DND-41 (cell line): Measurements from ENCODE around the gene ETV1.

Source experiments
- ATAC-seq: fragments of 200-7000 bp; cut with Tn5 transposase; 3 replicates; pipeline ENCODE4 v1.9.1; 2021; ENCODE audit warnings: low read depth; ENCODE audit not compliant: insufficient read depth
- DNase-seq: peaks from one replicate; pipeline ENCODE4 v3.0.0-alpha.2; 2020
- H2AFZ ChIP-seq: 2 replicates; pipeline ENCODE4 v1.6.0; 2012; ENCODE audit warnings: low read depth, low read length
- H3K27ac ChIP-seq: 2 replicates; pipeline ENCODE4 v1.5.1; 2012; ENCODE audit warnings: low read length, inconsistent platforms
- H3K27me3 ChIP-seq: fragments of 200-600 bp; sonication (generic); 2 replicates; pipeline ENCODE4 v1.6.0; 2012; ENCODE audit warnings: low read length, mild to moderate bottlenecking, inconsistent platforms; ENCODE audit not compliant: insufficient read depth, poor library complexity
- H3K36me3 ChIP-seq: 2 replicates; pipeline ENCODE4 v1.5.1; 2012; ENCODE audit warnings: low read length, inconsistent platforms; ENCODE audit not compliant: insufficient read depth
- H3K4me1 ChIP-seq: 2 replicates; pipeline ENCODE4 v1.5.1; 2012; ENCODE audit warnings: mild to moderate bottlenecking, low read length; ENCODE audit not compliant: insufficient read depth
- H3K4me2 ChIP-seq: 2 replicates; pipeline ENCODE4 v1.6.0; 2012; ENCODE audit warnings: mild to moderate bottlenecking, moderate library complexity, low read length, inconsistent platforms; ENCODE audit not compliant: insufficient read depth
- H3K4me3 ChIP-seq, 2 experiments: fragments of 200-600 bp in 1 of 2; shearing (Covaris generic) in 1 of 2; 2 replicates each; pipeline ENCODE4 v1.5.1; 2012 to 2016; ENCODE audit warnings: inconsistent platforms in 2 of 2, low read length in 2 of 2, mild to moderate bottlenecking in 2 of 2, low read depth in 1 of 2, moderate library complexity in 1 of 2
- H3K79me2 ChIP-seq: 2 replicates; pipeline ENCODE4 v1.6.0; 2012; ENCODE audit warnings: low read length, inconsistent platforms; ENCODE audit not compliant: insufficient read depth
- H3K9ac ChIP-seq: 2 replicates; pipeline ENCODE4 v1.6.0; 2012; ENCODE audit warnings: low read depth, mild to moderate bottlenecking, inconsistent platforms, low read length, moderate library complexity
- H3K9me3 ChIP-seq: 2 replicates; pipeline ENCODE4 v1.5.1; 2012; ENCODE audit warnings: low read length, moderate library complexity, mild to moderate bottlenecking, inconsistent platforms; ENCODE audit not compliant: insufficient read depth, severe bottlenecking
- H4K20me1 ChIP-seq: 2 replicates; pipeline ENCODE4 v1.6.0; 2012; ENCODE audit warnings: low read length; ENCODE audit not compliant: insufficient read depth
- EZH2 ChIP-seq: IDR thresholded peaks from 3 replicates; pipeline ENCODE4 v1.6.1; 2012; ENCODE audit warnings: borderline replicate concordance, low read depth, mild to moderate bottlenecking, moderate library complexity, low read length, inconsistent platforms; ENCODE audit not compliant: severe bottlenecking
- TF ChIP-seq, protein P1 (sequence below): IDR thresholded peaks from 2 replicates; pipeline ENCODE4 v1.5.1; 2012; ENCODE audit warnings: borderline replicate concordance, low read length, moderate library complexity, mild to moderate bottlenecking; ENCODE audit not compliant: poor library complexity, severe bottlenecking; ENCODE audit errors: extremely low read depth

Gene ETV1

GRCh38 chr7:13949939-13950338, 39.5 kb downstream of the ETV1 start:
- Histone ChIP-seq H4K20me1 (no peaks in the 10 kb centered on the region), H3K4me3 (no peak overlapping the region), H3K4me2 (no peak overlapping the region), H3K4me1 (peaks cover 21% of the 10 kb centered on the region), H3K79me2 (no peaks in the 10 kb centered on the region), H3K9ac (no peak overlapping the region), H3K27ac (no peak overlapping the region), H2AFZ (no peak overlapping the region), H3K36me3 (no peaks in the 10 kb centered on the region), H3K9me3 (no peaks in the 10 kb centered on the region), H3K27me3 (no peaks in the 10 kb centered on the region)
- TF ChIP-seq, protein P1, sequence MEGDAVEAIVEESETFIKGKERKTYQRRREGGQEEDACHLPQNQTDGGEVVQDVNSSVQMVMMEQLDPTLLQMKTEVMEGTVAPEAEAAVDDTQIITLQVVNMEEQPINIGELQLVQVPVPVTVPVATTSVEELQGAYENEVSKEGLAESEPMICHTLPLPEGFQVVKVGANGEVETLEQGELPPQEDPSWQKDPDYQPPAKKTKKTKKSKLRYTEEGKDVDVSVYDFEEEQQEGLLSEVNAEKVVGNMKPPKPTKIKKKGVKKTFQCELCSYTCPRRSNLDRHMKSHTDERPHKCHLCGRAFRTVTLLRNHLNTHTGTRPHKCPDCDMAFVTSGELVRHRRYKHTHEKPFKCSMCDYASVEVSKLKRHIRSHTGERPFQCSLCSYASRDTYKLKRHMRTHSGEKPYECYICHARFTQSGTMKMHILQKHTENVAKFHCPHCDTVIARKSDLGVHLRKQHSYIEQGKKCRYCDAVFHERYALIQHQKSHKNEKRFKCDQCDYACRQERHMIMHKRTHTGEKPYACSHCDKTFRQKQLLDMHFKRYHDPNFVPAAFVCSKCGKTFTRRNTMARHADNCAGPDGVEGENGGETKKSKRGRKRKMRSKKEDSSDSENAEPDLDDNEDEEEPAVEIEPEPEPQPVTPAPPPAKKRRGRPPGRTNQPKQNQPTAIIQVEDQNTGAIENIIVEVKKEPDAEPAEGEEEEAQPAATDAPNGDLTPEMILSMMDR, result no peak
- TF ChIP-seq EZH2, result no peak
- ATAC-seq (no peak), DNase-seq (no peak)

DNA sequence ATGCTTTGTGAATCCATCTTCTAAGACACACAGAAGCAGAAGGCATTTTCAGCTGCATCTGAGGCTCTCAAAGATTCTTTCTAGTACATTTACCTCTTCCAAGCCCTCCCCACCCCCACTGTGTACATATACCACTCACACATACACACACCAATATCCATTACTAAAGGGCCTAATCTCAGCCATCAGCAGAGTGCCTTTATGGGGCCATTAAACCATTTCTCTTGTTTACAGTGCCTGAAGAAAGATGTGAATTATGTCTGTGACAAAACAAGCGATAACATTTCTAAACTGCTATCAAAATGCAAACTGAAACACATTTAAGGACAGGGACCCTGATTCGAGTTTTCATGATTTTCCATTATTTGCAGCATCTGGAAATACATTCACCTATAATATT, 40.0 kb downstream of the ETV1 start:
- H3K9me3 ChIP-seq, result no peaks in the 10 kb centered on the region
- no peak for ATAC-seq
- TF ChIP-seq, protein P1, result no peak

DNA sequence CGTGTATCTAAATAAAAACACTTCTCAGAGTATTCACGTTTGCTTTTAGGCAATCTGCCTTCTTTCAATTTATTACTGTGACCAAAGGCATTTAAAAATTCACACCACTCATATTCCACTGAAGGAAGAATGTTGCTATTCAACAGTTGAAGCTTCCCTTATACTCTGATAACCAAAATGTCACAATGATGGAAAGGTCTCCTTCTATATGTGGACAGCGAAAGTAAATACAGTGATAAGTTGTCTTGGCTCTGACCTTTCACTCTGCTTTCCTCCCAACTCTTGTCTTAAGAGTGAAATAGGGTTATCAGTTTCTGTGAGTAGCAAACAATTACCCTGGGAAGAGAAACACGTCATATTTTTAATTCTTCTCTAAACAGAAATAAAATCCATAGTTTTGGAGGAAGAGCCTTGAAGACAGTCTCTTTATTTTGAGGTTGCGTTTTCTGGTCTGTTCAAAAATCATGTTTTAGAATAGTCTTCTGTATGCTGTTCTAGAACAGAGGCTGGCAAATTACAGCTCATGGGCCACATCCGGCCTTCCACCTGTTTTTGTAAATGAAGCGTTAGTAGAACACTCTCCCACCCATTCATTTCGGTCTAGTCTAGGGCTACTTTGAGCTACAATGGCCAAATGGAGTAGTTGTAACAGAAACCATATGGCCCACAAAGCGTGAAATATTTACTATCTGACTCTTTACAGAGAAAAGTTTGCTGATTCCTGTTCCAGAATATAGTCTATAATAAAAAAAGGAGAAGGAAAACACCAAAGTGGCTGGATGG, 41.3 kb downstream of the ETV1 start:
- no peaks in the 10 kb centered on the region for H3K27me3 ChIP-seq
- H3K27ac ChIP-seq, result peak overlapping the region; percentile 50
- DNase-seq (peak; percentile 49), ATAC-seq (peak; percentile 95)
- H3K9me3 ChIP-seq, result no peaks in the 10 kb centered on the region
- TF ChIP-seq EZH2, result no peak
- TF ChIP-seq, protein P1, result no peak
- H3K79me2 ChIP-seq, result no peaks in the 10 kb centered on the region
- no peak overlapping the region for H2AFZ ChIP-seq
- H3K36me3 ChIP-seq, result no peaks in the 10 kb centered on the region
- H3K4me1 ChIP-seq, result peaks cover 21% of the 10 kb centered on the region
- no peak overlapping the region for H3K9ac ChIP-seq
- no peaks in the 10 kb centered on the region for H4K20me1 ChIP-seq
- H3K4me3 ChIP-seq, result no peak overlapping the region
- H3K4me2 ChIP-seq, result 0 out of 2 replicates have a peak overlapping the region, but pooled peaks have one; percentile 29

More for the DNA sequence above, 40.0 kb downstream of the ETV1 start:
- no peak for DNase-seq
- Histone ChIP-seq H2AFZ (no peak overlapping the region), H3K36me3 (no peaks in the 10 kb centered on the region), H3K79me2 (no peaks in the 10 kb centered on the region), H3K9ac (no peak overlapping the region), H3K27me3 (no peaks in the 10 kb centered on the region), H4K20me1 (no peaks in the 10 kb centered on the region), H3K4me3 (no peak overlapping the region), H3K4me2 (no peak overlapping the region), H3K27ac (0 out of 2 replicates have a peak overlapping the region, but pooled peaks have one; percentile 20), H3K4me1 (peaks cover 21% of the 10 kb centered on the region)
